Measurements from ENCODE around the gene MRE11.

MRE11 gene

DNA sequence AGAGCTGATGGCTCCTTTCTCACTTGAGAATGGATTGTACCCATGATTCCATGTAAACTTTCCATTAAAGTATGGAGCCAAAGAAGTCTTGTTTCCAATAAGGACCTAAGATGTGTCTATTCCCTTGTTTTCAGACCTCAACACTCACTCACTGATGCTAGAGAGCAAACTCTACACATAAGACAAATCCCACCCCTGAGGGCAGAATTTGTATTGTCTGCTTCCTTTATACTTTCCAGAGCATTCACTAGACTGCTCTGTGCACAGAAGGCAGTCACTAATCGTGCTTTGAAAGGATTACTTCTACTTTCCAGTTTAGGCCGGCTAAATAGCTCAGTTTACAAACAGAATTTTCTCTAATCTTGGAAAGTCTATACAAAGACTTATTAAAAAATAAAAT is 6.5 kb upstream of the MRE11 start:
- Histone ChIP-seq H3K27ac (peak overlapping the region; percentile 61), H3K4me3 (ENCODE audit: low read depth, low read length) (no peak overlapping the region), H3K9me3 (ENCODE audit: severe bottlenecking) (no peaks in the 10 kb centered on the region), H3K36me3 (peaks cover 25% of the 10 kb centered on the region), H3K27me3 (ENCODE audit: insufficient read depth, low read depth, severe bottlenecking) (no peaks in the 10 kb centered on the region)
- TF ChIP-seq, protein P1, sequence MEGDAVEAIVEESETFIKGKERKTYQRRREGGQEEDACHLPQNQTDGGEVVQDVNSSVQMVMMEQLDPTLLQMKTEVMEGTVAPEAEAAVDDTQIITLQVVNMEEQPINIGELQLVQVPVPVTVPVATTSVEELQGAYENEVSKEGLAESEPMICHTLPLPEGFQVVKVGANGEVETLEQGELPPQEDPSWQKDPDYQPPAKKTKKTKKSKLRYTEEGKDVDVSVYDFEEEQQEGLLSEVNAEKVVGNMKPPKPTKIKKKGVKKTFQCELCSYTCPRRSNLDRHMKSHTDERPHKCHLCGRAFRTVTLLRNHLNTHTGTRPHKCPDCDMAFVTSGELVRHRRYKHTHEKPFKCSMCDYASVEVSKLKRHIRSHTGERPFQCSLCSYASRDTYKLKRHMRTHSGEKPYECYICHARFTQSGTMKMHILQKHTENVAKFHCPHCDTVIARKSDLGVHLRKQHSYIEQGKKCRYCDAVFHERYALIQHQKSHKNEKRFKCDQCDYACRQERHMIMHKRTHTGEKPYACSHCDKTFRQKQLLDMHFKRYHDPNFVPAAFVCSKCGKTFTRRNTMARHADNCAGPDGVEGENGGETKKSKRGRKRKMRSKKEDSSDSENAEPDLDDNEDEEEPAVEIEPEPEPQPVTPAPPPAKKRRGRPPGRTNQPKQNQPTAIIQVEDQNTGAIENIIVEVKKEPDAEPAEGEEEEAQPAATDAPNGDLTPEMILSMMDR (IDR thresholded peaks at IDR 0.05; ENCODE audit: low read depth, low read length), result no peak
- DNase-seq, result peak; percentile 22

DNA sequence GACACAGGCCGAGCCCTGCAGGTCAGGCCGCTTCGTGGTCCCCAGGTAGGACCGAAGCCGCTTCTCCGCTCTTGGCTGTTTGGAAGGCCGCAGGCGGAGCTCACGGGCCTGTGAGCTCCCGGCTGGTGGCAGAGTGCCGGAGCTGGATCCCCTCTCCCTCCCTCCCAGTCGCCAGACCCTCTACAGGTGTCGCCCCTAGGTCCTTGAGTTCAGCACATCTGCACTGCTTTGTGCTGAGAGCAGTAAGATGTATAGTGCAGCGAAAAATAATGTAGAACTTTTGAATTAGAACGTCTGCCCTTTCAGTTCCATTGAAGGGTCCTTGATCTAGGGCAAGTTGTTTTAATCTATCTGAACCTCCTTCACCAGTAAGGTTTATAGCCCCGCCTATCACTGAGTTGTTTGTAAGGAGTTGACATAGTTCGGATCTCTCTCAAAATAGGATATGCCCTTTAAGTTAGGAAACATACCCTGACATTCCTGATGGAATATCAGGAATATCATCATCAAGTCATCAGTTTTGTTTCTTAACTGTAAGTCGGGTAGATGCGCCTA is 559 bp upstream of the MRE11 start:
- Histone ChIP-seq H3K27me3 (ENCODE audit: insufficient read depth, low read depth, severe bottlenecking) (no peaks in the 10 kb centered on the region), H3K27ac (peak overlapping the region; percentile 89), H3K4me3 (ENCODE audit: low read depth, low read length) (peak overlapping the region; percentile 98), H3K9me3 (ENCODE audit: severe bottlenecking) (no peaks in the 10 kb centered on the region), H3K36me3 (peaks cover 40% of the 10 kb centered on the region)
- TF ChIP-seq, protein P1 (IDR thresholded peaks at IDR 0.05; ENCODE audit: low read depth, low read length), result no peak
- DNase-seq, result no peak

DNA sequence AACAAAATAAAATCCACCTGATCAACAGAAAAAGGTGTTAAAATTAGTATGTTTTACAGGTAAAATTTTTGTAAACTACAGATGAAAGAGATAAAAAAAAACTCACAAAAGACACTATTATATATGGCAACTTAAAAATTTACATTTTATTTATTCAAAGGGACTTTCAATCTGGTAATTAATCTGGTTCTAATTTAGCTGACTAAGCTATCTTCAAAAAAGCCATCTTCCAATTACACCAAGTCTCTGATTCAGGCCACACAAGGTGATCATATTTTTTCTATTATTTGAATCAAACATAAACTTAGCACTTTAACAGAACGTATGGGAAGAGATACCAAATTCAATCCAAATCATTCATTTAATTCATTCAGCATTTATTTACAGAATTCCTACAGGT is 7.6 kb downstream of the MRE11 start:
- Histone ChIP-seq H3K27ac (no peak overlapping the region), H3K36me3 (peaks cover 71% of the 10 kb centered on the region)

DNA sequence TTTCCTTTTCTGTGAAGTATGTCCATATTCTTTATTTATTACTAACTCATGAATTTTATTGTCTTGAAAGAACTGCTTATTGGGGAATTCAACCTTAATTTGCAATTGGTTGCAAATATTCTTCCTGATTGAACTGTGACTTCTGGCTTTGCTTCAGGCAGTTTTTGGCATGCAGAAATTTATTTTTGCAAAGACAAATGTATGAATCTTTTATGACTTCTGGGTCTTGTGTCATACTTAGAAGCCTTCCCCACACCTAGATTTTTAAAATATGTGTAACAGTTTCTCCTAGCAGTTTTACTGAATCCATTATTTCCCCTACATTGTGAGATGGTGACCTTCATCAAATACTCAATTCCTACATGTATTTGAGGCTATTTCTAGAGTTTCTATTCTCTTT is 12.3 kb downstream of the MRE11 start:
- DNase-seq, result no peak
- H3K36me3 ChIP-seq, result peaks cover 48% of the 10 kb centered on the region
- H3K27me3 ChIP-seq (ENCODE audit: insufficient read depth, low read depth, severe bottlenecking), result no peaks in the 10 kb centered on the region
- H3K27ac ChIP-seq, result no peak overlapping the region
- no peaks in the 10 kb centered on the region for H3K9me3 ChIP-seq (ENCODE audit: severe bottlenecking)
- TF ChIP-seq, protein P1 (IDR thresholded peaks at IDR 0.05; ENCODE audit: low read depth, low read length), result no peak
- no peak overlapping the region for H3K4me3 ChIP-seq (ENCODE audit: low read depth, low read length)

More for the DNA sequence above, 7.6 kb downstream of the MRE11 start:
- no peaks in the 10 kb centered on the region for H3K9me3 ChIP-seq (ENCODE audit: severe bottlenecking)
- H3K27me3 ChIP-seq (ENCODE audit: insufficient read depth, low read depth, severe bottlenecking), result no peaks in the 10 kb centered on the region
- TF ChIP-seq, protein P1 (IDR thresholded peaks at IDR 0.05; ENCODE audit: low read depth, low read length), result no peak
- H3K4me3 ChIP-seq (ENCODE audit: low read depth, low read length), result no peak overlapping the region
- no peak for DNase-seq

DNA sequence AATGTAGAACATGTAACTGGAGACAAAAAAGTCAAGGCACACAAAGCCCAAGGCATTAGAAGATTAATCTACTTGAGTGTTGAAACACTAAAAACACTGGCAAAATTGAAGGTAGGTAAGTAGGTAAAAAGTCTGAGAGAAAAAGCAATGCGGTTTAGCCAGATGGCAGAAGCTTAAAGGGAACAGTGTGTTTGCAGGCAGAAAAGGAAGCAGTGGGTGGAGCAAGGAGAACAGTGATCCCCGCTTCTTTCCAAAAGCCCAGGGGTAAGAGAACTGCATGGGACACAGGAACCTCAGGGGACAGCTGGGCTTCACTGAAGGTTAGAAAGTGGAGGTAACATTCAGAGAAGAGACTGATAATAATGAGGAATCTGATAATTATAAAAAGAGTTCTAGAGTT is 16.0 kb downstream of the MRE11 start:
- no peaks in the 10 kb centered on the region for H3K9me3 ChIP-seq (ENCODE audit: severe bottlenecking)
- peak overlapping the region; percentile 42 for H3K27ac ChIP-seq
- DNase-seq, result peak; percentile 61
- peaks cover 25% of the 10 kb centered on the region for H3K36me3 ChIP-seq
- H3K27me3 ChIP-seq (ENCODE audit: insufficient read depth, low read depth, severe bottlenecking), result no peaks in the 10 kb centered on the region
- TF ChIP-seq, protein P1 (IDR thresholded peaks at IDR 0.05; ENCODE audit: low read depth, low read length), result no peak
- no peak overlapping the region for H3K4me3 ChIP-seq (ENCODE audit: low read depth, low read length)
